Ramos (cell line): Measurements from ENCODE around the gene DTNBP1.
"Not testable (repeated sequence)": the region's sequence is repeated elsewhere in the genome, so short reads cannot be mapped to it uniquely, and the experiment has no call there.

Experiments used
- in situ Hi-C: fragments of 300-500 bp; cut with MboI; formaldehyde crosslinking; loops from one replicate; pipeline ENCODE4 v1.14.3; 2022; ENCODE audit warnings: low sequenced_read_pairs; ENCODE audit not compliant: unreplicated experiment

The DTNBP1 gene

GRCh38 chr6:15569035-15569995 is 93.5 kb downstream of the DTNBP1 start:
- in situ Hi-C loops: no loop called here

DNA sequence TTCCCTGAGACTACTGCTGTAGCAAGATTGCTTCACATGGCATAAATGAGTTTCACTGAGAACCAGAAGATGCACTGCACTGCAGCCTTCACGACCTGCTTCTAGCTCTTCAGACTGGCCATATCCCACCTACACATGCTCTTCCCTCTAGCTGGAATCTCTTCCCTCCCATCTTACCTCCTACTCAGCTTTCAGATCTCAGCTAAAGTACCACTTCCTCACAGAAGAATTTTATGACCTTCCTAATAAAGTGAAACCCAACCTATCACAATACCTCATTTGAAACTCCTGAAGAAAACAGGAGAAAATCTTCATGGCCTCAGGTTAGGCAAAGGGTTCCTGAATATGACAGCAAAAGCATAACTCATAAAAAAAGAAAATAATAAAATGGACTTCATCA is 99.9 kb downstream of the DTNBP1 start:
- in situ Hi-C loops: no loop called here

DNA sequence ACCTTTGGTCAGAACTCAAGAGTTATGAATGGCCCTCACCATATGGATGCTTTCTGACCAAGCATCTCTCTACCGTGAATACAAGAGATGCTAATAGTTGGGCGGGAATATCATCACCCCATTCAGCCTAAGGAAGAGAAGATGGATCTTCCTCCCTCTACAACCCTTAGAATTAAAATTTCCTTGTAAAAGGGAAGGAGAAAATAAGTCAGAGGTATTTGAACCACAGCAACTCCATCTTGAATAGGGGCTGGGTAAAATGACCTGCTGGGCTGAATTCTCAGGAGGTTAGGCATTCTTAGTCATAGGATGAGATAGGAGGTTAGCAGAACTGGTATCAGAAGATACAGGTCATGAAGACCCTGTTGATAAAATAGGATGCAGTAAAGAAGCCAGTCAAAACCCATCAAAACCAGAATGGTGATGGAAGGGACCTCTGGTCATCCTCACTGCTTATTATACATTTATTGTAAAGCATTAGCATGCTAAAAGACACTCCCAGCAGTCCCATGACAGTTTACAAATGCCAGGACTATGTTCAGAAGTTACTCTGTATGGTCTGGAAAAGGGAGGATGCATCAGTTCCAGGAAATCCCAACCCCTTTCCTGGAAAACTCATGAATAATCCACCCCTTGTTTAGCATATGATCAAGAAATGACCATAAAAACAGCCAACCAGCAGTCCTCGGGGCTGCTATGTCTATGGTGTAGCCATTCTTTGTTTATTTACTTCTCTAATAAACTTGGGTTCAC is 101.2 kb downstream of the DTNBP1 start:
- in situ Hi-C loops: no loop called here

GRCh38 chr6:15560713-15561112 is 102.1 kb downstream of the DTNBP1 start:
- in situ Hi-C loops: no loop called here

DNA sequence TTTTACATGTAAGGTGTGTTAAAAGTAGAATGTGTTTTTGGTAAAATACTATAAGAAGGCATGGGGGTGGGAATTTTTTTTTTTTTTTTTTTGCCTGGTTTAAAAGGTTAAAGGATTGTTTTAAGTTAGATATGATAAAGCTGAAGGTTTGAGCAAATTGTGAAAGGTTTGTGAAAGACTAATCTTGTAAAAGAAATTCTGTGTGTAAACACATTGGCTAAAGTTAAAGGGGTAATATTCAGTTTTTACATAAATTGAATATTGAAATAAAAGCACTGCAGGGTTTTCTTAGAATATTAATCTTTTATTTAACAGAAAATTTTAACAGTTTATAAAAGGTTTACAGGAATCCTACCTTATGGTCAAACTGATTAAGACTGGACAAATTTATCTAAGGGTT is 105.7 kb downstream of the DTNBP1 start:
- in situ Hi-C loops: no loop called here

GRCh38 chr6:15556711-15557110 is 106.1 kb downstream of the DTNBP1 start:
- in situ Hi-C loops: no loop called here

GRCh38 chr6:15555101-15556038 is 107.5 kb downstream of the DTNBP1 start:
- in situ Hi-C loops: no loop called here

- in situ Hi-C loops: no loop called here
Observed at GRCh38 chr6:15554728-15555100, 108.1 kb downstream of the DTNBP1 start.

- in situ Hi-C loops: no loop called here
Observed at GRCh38 chr6:15553736-15554294, 109.0 kb downstream of the DTNBP1 start.

DNA sequence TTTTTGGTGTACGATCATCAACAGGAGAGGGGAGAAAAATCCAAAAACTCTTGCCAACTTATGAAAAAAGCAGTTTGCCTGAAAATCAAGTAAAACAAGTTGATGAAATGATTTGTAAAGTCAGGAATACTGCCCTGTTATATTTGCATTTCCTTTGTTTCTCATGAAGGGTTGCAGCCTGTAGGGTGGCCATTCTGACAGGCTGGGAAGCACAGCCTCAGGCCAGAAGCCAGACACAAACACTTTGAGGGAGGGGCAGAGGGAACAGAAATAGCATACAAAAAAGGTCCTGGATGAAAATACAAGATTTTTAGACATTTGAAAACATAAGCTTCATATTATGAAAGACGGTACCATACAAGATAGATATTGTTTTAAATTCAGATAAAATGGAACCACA is 109.8 kb downstream of the DTNBP1 start:
- in situ Hi-C loops: no loop called here

DNA sequence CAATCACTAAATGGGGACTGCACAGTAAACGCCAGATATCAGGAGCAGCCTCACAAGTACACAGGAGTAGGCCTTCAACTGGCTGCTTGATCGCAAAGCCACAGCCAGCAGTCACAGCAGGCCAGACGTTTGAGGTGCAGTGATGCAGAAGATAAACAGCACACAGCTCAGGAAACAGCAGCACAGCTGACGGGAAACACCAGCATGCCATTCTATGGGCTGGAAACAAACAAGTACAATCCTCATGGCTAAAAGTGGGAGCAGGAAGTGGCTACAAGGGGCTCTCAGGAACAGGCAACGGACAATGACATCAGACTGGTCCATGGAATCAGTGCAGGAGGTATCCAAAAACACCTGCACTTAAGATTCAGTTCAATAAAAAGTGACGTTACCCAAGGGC is 111.0 kb downstream of the DTNBP1 start:
- in situ Hi-C loops: no loop called here

- in situ Hi-C loops: no loop called here
Observed at GRCh38 chr6:15551262-15551661, 111.6 kb downstream of the DTNBP1 start.

DNA sequence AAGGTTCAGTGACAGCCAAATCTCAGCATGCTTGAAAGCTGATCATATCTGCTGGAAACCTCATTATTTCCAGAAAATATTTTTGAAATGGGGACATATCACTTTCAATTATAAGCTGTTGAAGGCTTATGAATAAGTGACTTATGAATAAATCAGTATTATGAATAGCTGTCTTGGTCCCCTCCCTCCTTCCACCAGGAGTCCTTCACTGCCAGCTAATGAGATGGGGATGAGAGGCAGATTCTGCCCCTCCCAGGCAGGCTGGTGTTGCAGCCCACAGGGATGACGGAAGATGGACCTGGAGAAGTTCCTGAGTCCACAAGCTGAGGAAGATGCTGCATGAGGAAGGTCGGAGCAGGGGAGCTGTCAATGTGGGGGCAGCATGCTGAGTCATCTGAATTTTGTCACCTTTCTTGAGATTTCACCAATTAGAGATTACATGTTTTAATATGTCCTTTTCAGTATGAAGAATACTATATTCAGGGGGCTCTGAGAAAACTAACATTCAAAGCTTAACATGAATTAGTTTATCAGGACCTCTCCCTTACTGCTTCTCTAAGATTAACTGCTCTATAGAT is 112.2 kb downstream of the DTNBP1 start:
- in situ Hi-C loops: no loop called here

- in situ Hi-C loops: no loop called here
Observed at GRCh38 chr6:15549371-15549770, 113.5 kb downstream of the DTNBP1 start.

DNA sequence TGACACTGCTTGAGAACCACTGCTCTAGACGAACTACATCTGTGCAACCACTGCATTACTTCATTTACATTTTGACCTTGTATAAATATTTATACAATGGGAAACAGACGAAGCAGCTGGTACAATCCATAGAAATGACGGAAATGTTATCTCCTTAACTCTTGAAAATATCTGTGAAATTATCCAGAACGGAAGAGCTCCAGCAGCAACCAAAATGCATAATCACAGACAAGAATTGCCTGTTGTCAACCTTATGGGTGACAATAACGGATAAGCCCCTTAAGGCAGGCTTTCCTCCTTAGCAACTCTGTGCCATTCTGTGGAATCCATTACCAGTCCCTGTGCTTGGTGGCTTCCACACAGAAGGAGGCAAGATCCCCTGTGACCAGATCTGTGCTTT is 115.4 kb downstream of the DTNBP1 start:
- in situ Hi-C loops: no loop called here

GRCh38 chr6:15546591-15546990 is 116.2 kb downstream of the DTNBP1 start:
- in situ Hi-C loops: no loop called here

DNA sequence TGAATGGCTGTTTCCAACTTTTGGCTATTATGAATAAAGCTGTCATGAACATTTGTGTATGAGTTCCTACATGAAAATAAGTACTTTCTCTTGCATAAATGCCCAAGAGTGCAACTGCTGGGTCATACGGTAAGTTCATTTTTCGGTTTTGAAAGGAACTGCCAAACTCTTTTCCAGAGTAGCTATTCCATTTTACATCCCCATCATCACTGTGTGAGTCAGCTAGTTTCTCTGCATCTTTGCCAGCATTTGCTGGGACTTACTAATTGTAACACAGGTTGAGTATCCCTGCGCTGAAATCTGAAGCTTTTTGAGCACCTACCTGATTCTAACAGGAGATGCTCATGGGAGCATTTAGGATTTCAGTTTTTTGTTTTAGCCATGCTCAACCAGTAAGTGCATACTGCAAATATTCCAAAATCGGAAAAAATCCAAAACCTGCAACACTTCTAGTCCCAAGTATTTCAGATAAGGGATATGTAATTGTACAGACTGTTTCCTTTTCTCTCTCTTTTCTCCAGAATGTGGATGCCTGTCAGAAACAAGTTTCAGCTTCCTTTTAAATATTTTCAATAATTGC is 118.4 kb downstream of the DTNBP1 start:
- in situ Hi-C loops: no loop called here

GRCh38 chr6:15543332-15543917 is 119.4 kb downstream of the DTNBP1 start:
- in situ Hi-C loops: not testable (repeated sequence)

GRCh38 chr6:15539722-15540270 is 123.0 kb downstream of the DTNBP1 start:
- in situ Hi-C loops: no loop called here
